Measurements from ENCODE around the gene NNAT.

DNA sequence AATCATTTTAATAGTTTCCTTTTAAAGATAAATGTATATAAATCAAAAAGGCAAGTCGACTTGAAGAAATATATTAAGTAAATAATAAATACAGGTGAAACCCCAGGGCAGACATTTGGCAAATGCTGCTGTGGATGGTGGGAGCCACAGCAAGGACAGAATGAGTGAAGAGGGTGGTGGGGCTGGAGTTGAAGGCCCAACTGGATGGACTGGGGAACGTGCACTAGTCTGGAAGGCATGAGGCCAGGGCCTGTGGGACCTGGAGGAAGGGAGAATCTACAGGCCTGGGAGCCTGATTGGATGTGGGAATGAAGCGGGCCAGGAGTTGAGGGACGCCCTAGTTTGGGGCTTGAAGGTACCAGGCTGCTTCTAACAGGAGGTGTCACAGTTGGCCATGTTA is 37.3 kb downstream of the NNAT start:
- TF ChIP-seq POLR2AphosphoS5 (IDR thresholded peaks at IDR 0.05) (no peak), RAD21 (conservative IDR thresholded peaks at IDR 0.05) (no peak), CTCF (IDR thresholded peaks at IDR 0.05; ENCODE audit: poor library complexity, severe bottlenecking) (no peak)

Data from neural cell (in vitro differentiated cells).